ENCODE results near the gene CEP128. TPM values are rescaled to one million over a fixed set of nuclear protein-coding genes. Genes with fewer than 3 reads are reported as not detected.

Gene CEP128
- total RNA-seq, 1 experiment from 2014 or later, result 12.0 TPM

DNA sequence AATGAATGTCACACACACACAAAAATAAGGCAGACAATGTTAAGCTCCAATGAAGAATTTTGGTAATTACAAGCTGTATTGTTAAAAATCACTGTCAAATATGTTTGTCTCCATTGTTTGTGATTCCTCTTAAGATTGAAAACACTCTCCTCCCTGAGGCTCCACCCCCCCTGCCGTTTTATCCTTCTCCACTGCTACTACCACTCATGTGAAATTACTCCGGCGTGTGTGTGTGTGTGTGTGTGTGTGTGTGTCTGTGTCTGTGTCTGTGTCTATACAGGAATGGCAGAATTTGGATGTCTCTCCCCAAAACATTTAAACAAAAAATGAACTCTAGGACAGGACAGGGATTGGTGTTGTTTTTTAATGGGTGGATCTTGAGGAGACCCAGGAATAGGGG lies 365.1 kb downstream of the CEP128 start:
- ChIA-PET CTCF (no interaction called here), POLR2A (no interaction called here)
- Mint-ChIP-seq H3K9me3 (no peaks in the 10 kb centered on the region), H3K4me1 (peaks cover 16% of the 10 kb centered on the region; the same call in 1 of the 2 replicates), H3K36me3 (no peaks in the 10 kb centered on the region), H3K4me3 (no peak overlapping the region), H3K27ac (no peak overlapping the region), H3K27me3 (ENCODE audit: low read depth) (no peaks in the 10 kb centered on the region)
- DNase-seq (ENCODE audit: low spot score) (no peak), ATAC-seq (no peak)
- TF ChIP-seq, protein P1, sequence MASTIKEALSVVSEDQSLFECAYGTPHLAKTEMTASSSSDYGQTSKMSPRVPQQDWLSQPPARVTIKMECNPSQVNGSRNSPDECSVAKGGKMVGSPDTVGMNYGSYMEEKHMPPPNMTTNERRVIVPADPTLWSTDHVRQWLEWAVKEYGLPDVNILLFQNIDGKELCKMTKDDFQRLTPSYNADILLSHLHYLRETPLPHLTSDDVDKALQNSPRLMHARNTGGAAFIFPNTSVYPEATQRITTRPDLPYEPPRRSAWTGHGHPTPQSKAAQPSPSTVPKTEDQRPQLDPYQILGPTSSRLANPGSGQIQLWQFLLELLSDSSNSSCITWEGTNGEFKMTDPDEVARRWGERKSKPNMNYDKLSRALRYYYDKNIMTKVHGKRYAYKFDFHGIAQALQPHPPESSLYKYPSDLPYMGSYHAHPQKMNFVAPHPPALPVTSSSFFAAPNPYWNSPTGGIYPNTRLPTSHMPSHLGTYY (CRISPR knock-in tag; IDR thresholded peaks at IDR 0.05), result no peak
- TF ChIP-seq NFATC4 (CRISPR knock-in tag; IDR thresholded peaks at IDR 0.05) (no peak), JAZF1 (CRISPR knock-in tag; IDR thresholded peaks at IDR 0.05) (no peak), ZNF396 (CRISPR knock-in tag; IDR thresholded peaks at IDR 0.05; ENCODE audit: borderline replicate concordance) (no peak)
- TF ChIP-seq, protein P2, sequence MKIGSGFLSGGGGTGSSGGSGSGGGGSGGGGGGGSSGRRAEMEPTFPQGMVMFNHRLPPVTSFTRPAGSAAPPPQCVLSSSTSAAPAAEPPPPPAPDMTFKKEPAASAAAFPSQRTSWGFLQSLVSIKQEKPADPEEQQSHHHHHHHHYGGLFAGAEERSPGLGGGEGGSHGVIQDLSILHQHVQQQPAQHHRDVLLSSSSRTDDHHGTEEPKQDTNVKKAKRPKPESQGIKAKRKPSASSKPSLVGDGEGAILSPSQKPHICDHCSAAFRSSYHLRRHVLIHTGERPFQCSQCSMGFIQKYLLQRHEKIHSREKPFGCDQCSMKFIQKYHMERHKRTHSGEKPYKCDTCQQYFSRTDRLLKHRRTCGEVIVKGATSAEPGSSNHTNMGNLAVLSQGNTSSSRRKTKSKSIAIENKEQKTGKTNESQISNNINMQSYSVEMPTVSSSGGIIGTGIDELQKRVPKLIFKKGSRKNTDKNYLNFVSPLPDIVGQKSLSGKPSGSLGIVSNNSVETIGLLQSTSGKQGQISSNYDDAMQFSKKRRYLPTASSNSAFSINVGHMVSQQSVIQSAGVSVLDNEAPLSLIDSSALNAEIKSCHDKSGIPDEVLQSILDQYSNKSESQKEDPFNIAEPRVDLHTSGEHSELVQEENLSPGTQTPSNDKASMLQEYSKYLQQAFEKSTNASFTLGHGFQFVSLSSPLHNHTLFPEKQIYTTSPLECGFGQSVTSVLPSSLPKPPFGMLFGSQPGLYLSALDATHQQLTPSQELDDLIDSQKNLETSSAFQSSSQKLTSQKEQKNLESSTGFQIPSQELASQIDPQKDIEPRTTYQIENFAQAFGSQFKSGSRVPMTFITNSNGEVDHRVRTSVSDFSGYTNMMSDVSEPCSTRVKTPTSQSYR (CRISPR knock-in tag; IDR thresholded peaks at IDR 0.05), result no peak
- TF ChIP-seq, protein P3, sequence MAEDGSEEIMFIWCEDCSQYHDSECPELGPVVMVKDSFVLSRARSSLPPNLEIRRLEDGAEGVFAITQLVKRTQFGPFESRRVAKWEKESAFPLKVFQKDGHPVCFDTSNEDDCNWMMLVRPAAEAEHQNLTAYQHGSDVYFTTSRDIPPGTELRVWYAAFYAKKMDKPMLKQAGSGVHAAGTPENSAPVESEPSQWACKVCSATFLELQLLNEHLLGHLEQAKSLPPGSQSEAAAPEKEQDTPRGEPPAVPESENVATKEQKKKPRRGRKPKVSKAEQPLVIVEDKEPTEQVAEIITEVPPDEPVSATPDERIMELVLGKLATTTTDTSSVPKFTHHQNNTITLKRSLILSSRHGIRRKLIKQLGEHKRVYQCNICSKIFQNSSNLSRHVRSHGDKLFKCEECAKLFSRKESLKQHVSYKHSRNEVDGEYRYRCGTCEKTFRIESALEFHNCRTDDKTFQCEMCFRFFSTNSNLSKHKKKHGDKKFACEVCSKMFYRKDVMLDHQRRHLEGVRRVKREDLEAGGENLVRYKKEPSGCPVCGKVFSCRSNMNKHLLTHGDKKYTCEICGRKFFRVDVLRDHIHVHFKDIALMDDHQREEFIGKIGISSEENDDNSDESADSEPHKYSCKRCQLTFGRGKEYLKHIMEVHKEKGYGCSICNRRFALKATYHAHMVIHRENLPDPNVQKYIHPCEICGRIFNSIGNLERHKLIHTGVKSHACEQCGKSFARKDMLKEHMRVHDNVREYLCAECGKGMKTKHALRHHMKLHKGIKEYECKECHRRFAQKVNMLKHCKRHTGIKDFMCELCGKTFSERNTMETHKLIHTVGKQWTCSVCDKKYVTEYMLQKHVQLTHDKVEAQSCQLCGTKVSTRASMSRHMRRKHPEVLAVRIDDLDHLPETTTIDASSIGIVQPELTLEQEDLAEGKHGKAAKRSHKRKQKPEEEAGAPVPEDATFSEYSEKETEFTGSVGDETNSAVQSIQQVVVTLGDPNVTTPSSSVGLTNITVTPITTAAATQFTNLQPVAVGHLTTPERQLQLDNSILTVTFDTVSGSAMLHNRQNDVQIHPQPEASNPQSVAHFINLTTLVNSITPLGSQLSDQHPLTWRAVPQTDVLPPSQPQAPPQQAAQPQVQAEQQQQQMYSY (CRISPR knock-in tag; IDR thresholded peaks at IDR 0.05), result no peak
- TF ChIP-seq, protein P4, sequence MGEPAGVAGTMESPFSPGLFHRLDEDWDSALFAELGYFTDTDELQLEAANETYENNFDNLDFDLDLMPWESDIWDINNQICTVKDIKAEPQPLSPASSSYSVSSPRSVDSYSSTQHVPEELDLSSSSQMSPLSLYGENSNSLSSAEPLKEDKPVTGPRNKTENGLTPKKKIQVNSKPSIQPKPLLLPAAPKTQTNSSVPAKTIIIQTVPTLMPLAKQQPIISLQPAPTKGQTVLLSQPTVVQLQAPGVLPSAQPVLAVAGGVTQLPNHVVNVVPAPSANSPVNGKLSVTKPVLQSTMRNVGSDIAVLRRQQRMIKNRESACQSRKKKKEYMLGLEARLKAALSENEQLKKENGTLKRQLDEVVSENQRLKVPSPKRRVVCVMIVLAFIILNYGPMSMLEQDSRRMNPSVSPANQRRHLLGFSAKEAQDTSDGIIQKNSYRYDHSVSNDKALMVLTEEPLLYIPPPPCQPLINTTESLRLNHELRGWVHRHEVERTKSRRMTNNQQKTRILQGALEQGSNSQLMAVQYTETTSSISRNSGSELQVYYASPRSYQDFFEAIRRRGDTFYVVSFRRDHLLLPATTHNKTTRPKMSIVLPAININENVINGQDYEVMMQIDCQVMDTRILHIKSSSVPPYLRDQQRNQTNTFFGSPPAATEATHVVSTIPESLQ (CRISPR knock-in tag; IDR thresholded peaks at IDR 0.05), result no peak

DNA sequence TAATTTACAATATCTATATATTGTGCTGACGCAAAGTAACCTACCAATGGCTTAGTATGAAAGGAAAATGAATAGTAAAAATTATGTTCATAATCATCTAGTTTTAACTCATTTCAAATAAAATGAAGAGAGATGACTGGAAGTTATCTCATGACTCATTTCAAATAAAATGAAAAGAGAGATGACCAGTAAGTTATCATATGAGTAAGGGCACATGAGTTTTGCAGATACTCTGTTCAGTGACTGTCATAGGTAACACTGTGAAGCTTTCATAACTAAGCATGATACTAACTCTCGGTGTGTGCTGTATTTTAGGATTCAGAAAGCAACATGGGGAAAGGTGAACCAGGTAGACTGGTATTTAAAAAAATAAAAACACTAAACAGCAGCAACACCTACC lies 365.8 kb downstream of the CEP128 start:
- Mint-ChIP-seq H3K36me3 (no peaks in the 10 kb centered on the region), H3K4me1 (peaks cover 16% of the 10 kb centered on the region; the same call in 1 of the 2 replicates), H3K27me3 (ENCODE audit: low read depth) (no peaks in the 10 kb centered on the region), H3K9me3 (no peaks in the 10 kb centered on the region), H3K4me3 (no peak overlapping the region), H3K27ac (no peak overlapping the region; the same call in 1 of the 2 replicates)
- ChIA-PET CTCF (no interaction called here), POLR2A (no interaction called here)
- DNase-seq (ENCODE audit: low spot score) (no peak), ATAC-seq (no peak)
- TF ChIP-seq, protein P5, sequence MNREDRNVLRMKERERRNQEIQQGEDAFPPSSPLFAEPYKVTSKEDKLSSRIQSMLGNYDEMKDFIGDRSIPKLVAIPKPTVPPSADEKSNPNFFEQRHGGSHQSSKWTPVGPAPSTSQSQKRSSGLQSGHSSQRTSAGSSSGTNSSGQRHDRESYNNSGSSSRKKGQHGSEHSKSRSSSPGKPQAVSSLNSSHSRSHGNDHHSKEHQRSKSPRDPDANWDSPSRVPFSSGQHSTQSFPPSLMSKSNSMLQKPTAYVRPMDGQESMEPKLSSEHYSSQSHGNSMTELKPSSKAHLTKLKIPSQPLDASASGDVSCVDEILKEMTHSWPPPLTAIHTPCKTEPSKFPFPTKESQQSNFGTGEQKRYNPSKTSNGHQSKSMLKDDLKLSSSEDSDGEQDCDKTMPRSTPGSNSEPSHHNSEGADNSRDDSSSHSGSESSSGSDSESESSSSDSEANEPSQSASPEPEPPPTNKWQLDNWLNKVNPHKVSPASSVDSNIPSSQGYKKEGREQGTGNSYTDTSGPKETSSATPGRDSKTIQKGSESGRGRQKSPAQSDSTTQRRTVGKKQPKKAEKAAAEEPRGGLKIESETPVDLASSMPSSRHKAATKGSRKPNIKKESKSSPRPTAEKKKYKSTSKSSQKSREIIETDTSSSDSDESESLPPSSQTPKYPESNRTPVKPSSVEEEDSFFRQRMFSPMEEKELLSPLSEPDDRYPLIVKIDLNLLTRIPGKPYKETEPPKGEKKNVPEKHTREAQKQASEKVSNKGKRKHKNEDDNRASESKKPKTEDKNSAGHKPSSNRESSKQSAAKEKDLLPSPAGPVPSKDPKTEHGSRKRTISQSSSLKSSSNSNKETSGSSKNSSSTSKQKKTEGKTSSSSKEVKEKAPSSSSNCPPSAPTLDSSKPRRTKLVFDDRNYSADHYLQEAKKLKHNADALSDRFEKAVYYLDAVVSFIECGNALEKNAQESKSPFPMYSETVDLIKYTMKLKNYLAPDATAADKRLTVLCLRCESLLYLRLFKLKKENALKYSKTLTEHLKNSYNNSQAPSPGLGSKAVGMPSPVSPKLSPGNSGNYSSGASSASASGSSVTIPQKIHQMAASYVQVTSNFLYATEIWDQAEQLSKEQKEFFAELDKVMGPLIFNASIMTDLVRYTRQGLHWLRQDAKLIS (CRISPR knock-in tag; IDR thresholded peaks at IDR 0.05; ENCODE audit: borderline replicate concordance), result no peak
- TF ChIP-seq NFYB (CRISPR knock-in tag; conservative IDR thresholded peaks at IDR 0.05; ENCODE audit: low read depth) (no peak), ETV6 (CRISPR knock-in tag; IDR thresholded peaks at IDR 0.05) (no peak), OVOL2 (CRISPR knock-in tag; IDR thresholded peaks at IDR 0.05; ENCODE audit: borderline replicate concordance) (no peak), SOX15 (CRISPR knock-in tag; IDR thresholded peaks at IDR 0.05) (no peak), JAZF1 (CRISPR knock-in tag; IDR thresholded peaks at IDR 0.05) (no peak), SMAD4 (CRISPR knock-in tag; IDR thresholded peaks at IDR 0.05) (no peak), ZNF396 (CRISPR knock-in tag; IDR thresholded peaks at IDR 0.05; ENCODE audit: borderline replicate concordance) (no peak)
- TF ChIP-seq, protein P6, sequence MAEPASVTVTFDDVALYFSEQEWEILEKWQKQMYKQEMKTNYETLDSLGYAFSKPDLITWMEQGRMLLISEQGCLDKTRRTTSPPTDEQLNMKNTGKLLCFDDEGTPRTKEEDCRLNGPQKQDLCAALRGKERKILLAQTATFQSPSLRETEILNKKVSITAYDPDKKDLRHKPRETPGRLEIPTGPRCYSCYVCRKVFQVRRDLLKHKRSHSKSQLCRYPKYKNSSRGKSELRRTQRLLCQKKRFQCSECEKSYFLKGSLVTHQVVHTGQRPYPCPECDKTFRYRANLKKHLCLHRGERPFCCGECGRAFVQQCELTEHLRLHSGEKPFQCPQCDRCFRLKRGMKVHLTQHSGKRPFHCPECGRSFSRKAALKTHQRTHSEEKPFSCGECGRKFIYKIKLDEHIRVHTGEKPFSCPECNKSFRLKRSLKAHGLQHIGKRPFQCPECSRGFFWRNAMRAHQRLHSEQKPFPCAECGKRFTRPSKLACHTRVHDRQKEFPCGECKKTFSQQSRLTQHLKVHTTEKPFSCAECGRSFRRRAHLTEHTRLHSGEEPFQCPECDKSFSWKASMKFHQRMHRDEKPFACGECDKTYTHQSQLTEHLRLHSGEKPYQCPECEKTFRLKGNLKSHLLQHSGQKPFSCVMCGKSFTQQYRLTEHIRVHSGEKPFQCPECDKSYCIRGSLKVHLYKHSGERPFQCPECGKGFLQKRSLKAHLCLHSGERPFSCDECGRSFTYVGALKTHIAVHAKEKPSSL (CRISPR knock-in tag; conservative IDR thresholded peaks at IDR 0.05), result no peak
- TF ChIP-seq, protein P7, sequence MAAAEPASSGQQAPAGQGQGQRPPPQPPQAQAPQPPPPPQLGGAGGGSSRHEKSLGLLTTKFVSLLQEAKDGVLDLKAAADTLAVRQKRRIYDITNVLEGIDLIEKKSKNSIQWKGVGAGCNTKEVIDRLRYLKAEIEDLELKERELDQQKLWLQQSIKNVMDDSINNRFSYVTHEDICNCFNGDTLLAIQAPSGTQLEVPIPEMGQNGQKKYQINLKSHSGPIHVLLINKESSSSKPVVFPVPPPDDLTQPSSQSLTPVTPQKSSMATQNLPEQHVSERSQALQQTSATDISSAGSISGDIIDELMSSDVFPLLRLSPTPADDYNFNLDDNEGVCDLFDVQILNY (CRISPR knock-in tag; IDR thresholded peaks at IDR 0.05), result no peak
- TF ChIP-seq, protein P8, sequence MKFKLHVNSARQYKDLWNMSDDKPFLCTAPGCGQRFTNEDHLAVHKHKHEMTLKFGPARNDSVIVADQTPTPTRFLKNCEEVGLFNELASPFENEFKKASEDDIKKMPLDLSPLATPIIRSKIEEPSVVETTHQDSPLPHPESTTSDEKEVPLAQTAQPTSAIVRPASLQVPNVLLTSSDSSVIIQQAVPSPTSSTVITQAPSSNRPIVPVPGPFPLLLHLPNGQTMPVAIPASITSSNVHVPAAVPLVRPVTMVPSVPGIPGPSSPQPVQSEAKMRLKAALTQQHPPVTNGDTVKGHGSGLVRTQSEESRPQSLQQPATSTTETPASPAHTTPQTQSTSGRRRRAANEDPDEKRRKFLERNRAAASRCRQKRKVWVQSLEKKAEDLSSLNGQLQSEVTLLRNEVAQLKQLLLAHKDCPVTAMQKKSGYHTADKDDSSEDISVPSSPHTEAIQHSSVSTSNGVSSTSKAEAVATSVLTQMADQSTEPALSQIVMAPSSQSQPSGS (CRISPR knock-in tag; IDR thresholded peaks at IDR 0.05; ENCODE audit: borderline replicate concordance, low read depth), result no peak

Data from WTC11 (cell line).